Measurements from ENCODE around the gene IZUMO4.
"Not testable (repeated sequence)": the region's sequence is repeated elsewhere in the genome, so short reads cannot be mapped to it uniquely, and the experiment has no call there.

The IZUMO4 gene

GRCh38 chr19:2129022-2129421 is 32.3 kb downstream of the IZUMO4 start:
- no peak for DNase-seq

GRCh38 chr19:2129486-2129885 is 32.8 kb downstream of the IZUMO4 start:
- no peak for DNase-seq

- no peak for DNase-seq
These were observed 33.4 kb downstream of the IZUMO4 start for GRCh38 chr19:2129892-2130770.

DNA sequence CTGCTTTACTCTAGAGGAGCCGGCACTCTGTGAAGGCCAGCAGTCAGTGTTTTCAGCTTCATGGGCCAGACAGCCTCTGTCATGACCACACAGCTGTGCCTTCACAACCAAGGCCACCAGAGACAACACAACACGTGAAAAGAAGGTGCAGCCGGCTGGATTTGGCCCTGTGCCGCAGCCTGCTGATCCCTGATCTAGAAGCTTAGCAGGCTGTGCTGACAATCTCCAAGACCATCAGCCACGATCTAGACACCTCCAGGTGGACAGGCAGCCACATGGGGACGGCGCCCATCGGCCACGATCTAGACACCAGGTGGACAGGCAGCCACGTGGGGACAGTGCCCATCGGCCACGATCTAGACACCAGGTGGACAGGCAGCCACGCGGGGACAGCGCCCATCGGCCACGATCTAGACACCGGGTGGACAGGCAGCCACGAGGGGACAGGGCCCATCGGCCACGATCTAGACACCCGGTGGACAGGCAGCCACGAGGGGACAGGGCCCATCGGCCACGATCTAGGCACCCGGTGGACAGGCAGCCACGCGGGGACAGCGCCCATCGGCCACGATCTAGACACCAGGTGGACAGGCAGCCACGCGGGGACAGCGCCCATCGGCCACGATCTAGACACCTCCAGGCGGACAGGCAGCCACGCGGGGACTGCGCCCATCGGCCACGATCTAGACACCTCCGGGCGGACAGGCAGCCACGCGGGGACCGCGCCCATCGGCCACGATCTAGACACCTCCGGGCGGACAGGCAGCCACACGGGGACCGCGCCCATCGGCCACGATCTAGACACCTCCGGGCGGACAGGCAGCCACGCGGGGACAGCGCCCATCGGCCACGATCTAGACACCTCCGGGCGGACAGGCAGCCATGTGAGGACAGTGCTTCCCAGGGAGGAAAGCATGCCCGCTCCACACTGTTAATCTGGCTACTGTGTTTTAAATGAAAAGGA is 34.6 kb downstream of the IZUMO4 start:
- not testable (repeated sequence) for DNase-seq

DNA sequence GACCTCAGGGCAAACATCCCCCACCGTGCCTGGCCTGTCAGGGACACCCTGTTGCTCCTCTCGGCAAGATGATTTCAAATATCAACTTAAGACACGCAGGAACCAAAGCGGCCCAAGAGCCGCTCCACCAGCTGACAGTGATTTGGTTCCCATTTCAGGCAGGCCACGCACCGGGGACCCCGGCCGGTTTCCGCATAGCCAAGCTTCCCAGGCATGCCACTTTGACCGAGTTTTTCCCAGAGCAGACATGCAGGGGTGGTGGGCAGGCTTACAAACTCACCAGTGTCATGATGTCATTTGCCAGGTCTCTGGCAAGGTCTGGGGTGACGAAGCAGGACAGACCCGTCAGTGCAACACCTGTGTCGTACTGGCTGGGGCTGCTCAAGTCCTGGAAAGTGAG is 35.5 kb downstream of the IZUMO4 start:
- DNase-seq = no peak

DNA sequence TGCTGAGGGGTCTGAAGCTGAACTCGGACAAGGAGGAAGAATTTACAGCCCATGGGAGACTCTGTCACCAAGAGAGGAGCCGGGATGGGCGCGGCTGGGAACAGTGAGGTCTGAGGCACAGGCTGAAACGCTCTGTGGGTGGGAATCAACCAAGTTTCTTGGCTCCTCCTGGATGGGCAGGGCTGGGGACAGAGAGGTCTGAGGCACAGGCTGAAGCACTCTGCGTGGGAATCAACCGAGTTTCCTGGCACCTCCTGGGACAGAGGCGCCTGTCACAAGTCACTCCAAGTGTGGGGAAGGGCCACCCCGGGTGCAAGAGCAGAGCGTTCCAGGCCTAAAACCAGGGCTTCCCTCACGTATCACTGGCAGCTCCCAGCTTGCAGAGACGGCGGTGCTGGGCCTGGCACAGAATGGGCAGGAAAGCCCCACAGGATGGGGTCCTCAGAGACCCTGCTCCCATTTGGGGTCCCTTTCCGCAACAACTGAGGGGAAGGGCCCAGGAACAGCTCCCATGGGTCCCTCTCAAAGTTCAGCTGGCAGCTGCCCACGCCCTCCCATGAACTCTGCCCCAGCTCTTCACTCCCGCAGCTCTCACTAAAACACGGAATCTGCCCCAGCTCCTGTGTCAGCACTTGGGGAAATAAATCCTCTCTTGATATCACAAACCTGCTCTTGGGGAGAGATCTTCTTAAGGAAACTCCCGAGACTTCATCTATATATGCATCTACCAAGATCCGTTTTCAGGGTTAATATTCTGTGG is 36.2 kb downstream of the IZUMO4 start:
- DNase-seq = no peak

DNA sequence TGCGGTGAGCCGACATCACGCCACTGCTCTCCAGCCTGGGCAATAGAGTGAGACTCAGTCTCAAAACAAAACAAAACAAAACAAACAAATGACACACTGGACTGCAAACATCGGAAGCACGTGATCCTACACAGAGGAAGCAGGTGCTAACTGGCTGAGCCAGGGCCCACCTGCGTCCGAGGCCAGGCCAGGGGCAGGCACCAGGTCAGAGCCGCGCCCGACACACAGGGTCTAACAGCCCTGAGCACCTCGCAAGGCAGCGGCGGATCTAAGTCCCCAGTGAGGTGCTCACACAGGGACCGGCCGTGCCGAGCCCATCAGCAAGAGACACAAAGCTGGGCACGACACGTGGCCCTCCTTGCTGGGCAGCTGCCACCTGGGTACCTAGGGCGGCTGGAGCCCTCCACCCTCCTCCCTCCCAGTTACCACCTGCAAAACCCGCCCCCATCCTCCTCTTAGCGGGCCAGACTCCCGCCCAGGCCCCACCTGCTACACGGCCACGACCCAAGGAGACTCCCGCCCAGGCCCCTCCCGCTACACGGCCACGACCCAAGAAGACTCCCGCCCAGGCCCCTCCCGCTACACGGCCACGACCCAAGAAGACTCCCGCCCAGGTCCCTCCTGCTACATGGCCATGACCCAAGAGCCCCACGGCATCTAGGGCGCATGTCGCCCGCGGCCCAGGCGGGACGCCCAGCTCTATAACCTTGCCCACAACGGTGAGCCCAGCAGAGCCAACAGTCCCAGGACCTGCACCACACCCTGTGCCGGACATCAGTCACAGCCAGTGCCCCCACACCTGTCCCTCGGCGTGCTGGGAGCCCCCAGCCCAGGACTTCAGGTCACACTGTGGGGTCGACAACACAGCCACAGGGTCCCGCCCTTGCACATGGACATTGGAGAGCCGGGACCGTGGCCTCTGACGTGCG is 39.0 kb downstream of the IZUMO4 start:
- DNase-seq = no peak

DNA sequence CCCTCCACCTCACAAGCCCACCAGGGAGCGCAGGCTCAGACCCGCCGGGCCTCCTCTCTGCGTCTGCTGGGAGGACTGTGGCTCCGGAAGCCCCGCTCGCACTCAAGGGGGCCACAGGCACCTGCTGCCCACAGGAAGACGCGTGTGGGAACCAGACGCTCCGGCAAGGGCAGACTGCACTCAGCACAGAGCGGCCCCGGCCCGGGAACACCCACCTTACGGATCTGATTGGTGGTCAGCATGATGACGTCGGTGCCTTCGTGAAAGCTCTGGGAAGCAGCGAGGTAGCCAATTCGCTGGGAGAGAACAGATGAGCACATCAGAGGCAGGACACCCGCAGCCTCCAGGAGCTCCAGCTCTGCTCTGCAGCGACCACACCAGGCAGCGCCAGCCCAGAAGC is 40.1 kb downstream of the IZUMO4 start:
- no peak for DNase-seq

DNA sequence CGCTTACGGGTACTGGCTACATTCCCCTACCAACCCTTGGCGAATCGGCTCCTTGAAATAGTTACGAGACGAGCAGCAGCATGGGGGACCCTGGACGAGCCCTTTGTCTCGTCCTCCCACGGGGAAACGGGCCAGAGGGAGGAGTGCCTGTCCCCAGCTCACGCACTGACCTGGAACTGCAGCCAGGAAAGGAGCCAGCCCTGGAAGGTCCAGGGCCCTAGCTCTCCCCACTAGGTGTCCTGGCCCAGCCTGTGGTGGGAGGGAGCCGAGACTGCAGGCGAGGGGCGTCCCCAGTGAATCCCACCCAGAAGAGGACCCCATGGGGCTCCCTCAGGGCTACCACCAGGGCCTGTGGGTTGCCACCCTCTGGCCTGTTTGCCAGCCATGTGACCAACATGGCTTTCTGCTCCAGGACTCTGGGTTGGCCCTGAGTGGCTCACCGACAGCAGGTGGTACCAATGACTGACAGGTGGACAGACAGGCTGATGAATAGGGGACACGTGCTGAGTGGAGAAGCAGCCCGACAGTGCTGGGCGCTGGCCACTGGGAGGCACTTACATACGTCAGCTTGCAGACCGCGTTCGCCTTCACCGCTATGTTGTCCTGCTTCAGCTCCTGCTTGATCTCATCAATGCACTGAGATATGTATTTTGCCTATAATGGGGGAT is 41.5 kb downstream of the IZUMO4 start:
- DNase-seq = no peak

GRCh38 chr19:2139385-2140137 is 42.8 kb downstream of the IZUMO4 start:
- no peak for DNase-seq

DNA sequence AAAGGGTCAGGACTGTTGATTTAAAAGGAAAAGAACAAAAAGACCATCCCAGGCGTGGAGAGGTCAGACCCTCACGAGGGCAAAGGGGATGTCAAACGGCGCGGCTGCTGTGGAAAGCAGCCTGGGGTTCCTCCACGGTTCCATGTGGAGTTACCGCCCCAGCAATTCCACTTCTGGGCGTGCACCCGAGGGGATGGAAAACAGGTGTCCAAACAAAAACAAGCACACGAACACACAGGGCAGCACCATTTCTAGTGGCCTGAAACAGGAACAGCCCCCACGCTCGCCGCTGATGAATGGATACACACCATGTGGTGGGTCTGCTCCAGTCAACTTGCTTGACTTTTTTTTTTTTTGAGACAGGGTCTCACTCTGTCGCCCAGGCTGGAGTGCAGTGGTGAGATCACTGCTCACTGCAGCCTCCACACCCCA is 43.4 kb downstream of the IZUMO4 start:
- DNase-seq = no peak

GRCh38 chr19:2142173-2142829 is 45.6 kb downstream of the IZUMO4 start:
- DNase-seq = no peak

DNA sequence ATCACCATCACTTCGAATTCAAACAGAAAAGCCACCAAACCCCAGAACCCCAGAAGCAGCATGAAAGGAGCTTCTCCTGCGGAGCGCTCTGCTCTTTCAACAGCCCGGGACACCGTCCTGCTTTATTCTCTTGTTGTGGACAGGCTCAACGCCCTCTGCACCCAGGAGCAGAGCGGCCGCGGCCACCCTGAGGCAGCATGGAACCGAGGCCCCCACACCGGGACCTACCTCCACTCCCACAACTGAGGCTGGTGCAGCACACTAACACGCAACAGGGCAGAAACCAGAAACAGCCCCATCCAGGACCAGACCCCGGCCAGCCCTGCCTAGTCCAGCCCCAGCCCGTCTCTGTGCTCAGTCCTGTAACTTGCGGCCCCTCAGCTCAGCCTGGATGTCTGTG is 47.5 kb downstream of the IZUMO4 start:
- DNase-seq = no peak

DNA sequence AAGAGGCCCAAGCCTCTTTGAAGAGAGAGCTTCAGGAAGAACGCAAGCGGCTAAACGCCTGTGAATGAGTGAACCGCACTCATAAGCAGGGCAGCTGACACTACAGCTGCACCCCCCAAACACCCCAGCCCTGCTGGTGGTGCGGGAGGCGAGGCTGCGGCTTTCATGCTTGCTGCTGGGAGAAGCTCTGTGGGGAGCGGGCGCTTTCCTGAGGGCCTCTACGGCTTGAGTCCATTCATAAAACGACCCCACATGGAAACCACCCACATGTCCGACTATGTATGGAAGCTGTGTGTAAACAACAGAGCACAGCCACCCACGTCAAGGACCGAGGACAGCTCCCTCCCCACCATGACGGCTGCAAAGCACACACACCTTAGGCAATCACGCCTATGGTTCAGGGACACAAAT is 49.1 kb downstream of the IZUMO4 start:
- no peak for DNase-seq

GRCh38 chr19:2148482-2149135 is 51.9 kb downstream of the IZUMO4 start:
- no peak for DNase-seq
